IMR-90 (cell line): Measurements from ENCODE around the gene REPIN1. TPM values are rescaled to one million over a fixed set of nuclear protein-coding genes. Genes with fewer than 3 reads are reported as not detected.

Experiments used
- ATAC-seq: fragments of 200-7000 bp; cut with Tn5 transposase; 2 replicates; pipeline ENCODE4 v1.9.1; 2020; ENCODE audit warnings: low read depth, mild to moderate bottlenecking, moderate library complexity
- BruUV-seq: library from RNA; stranded (reverse); fragments of 400-500 nt; replicated peaks from 2 replicates; lab custom pipeline; 2021; lab: Mats Ljungman, UMichigan
- CTCF ChIA-PET: fragments of 300-600 bp; formaldehyde crosslinking; extraction: SDS; loops from one replicate; lab custom pipeline; 2021; ENCODE audit warnings: antibody characterized with exemption; lab: Yijun Ruan, JAX
- POLR2A ChIA-PET: fragments of 300-600 bp; sonication (Branson Sonifier 250); formaldehyde crosslinking; loops from one replicate; lab custom pipeline; 2022; ENCODE audit warnings: antibody characterized with exemption; ENCODE audit not compliant: unreplicated experiment; lab: Charles Lee
- DNase-seq: peaks from one replicate; pipeline ENCODE4 v3.0.0; 2013
- H2AFZ ChIP-seq: replicated peaks from 2 replicates; pipeline ENCODE3; 2013; ENCODE audit warnings: low read length, mild to moderate bottlenecking; ENCODE audit not compliant: poor library complexity
- H2AK5ac ChIP-seq: 2 replicates; pipeline ENCODE4 v1.6.1; 2013; ENCODE audit warnings: low read depth, low read length, inconsistent platforms
- H2AK9ac ChIP-seq: replicated peaks from 2 replicates; pipeline ENCODE3; 2013; ENCODE audit warnings: mild to moderate bottlenecking, low read depth, low read length, moderate library complexity; ENCODE audit not compliant: poor library complexity
- H2BK120ac ChIP-seq: 2 replicates; pipeline ENCODE4 v1.6.1; 2013; ENCODE audit warnings: low read depth, low read length, inconsistent platforms
- H2BK15ac ChIP-seq: 3 replicates; pipeline ENCODE4 v1.6.1; 2013; ENCODE audit warnings: low read depth, low read length, inconsistent platforms
- H2BK20ac ChIP-seq: 2 replicates; pipeline ENCODE4 v1.6.1; 2013; ENCODE audit warnings: low read depth, mild to moderate bottlenecking, inconsistent platforms, low read length, moderate library complexity
- H2BK5ac ChIP-seq: 2 replicates; pipeline ENCODE4 v1.6.1; 2013; ENCODE audit warnings: mild to moderate bottlenecking, low read depth, low read length, inconsistent platforms; ENCODE audit not compliant: poor library complexity, severe bottlenecking
- H3K14ac ChIP-seq: replicated peaks from 2 replicates; pipeline ENCODE4 v1.6.1; 2013; ENCODE audit warnings: low read depth, low read length, inconsistent platforms
- H3K18ac ChIP-seq: 2 replicates; pipeline ENCODE4 v1.6.1; 2013; ENCODE audit warnings: low read depth, low read length, control low read depth
- H3K23ac ChIP-seq: 2 replicates; pipeline ENCODE4 v1.6.1; 2013; ENCODE audit warnings: low read depth, low read length, inconsistent platforms
- H3K27ac ChIP-seq: 2 replicates; pipeline ENCODE4 v1.5.1; 2013; ENCODE audit warnings: mild to moderate bottlenecking, control low read depth, low read length; ENCODE audit not compliant: insufficient read depth
- H3K27me3 ChIP-seq: 2 replicates; pipeline ENCODE4 v1.6.1; 2013; ENCODE audit warnings: low read length; ENCODE audit not compliant: control insufficient read depth, insufficient read depth
- H3K36me3 ChIP-seq: 2 replicates; pipeline ENCODE4 v1.6.1; 2013; ENCODE audit warnings: low read length, mixed read lengths; ENCODE audit not compliant: control insufficient read depth, insufficient read depth
- H3K4ac ChIP-seq: 2 replicates; pipeline ENCODE4 v1.6.1; 2013; ENCODE audit warnings: low read depth, low read length, inconsistent platforms
- H3K4me1 ChIP-seq: 2 replicates; pipeline ENCODE4 v1.6.1; 2013; ENCODE audit warnings: low read length, mixed read lengths; ENCODE audit not compliant: control insufficient read depth, insufficient read depth
- H3K4me2 ChIP-seq: 2 replicates; pipeline ENCODE4 v1.6.1; 2013; ENCODE audit warnings: low read depth, mild to moderate bottlenecking, control low read depth, low read length, moderate library complexity
- H3K4me3 ChIP-seq: 2 replicates; pipeline ENCODE4 v1.5.1; 2013; ENCODE audit warnings: low read depth, mild to moderate bottlenecking, control low read depth, low read length, moderate library complexity; ENCODE audit not compliant: insufficient read depth
- H3K56ac ChIP-seq: 2 replicates; pipeline ENCODE4 v1.6.1; 2013; ENCODE audit warnings: low read length, inconsistent platforms; ENCODE audit not compliant: insufficient read depth; ENCODE audit errors: extremely low read depth
- H3K79me1 ChIP-seq, 2 experiments: 2 replicates each; pipeline ENCODE4 v1.6.1; 2013; ENCODE audit warnings: low read length in 2 of 2, inconsistent platforms in 1 of 2, low read depth in 1 of 2
- H3K9ac ChIP-seq: 2 replicates; pipeline ENCODE4 v1.6.1; 2013; ENCODE audit warnings: low read depth, low read length, control low read depth
- H3K9me1 ChIP-seq: 2 replicates; pipeline ENCODE4 v1.6.1; 2013; ENCODE audit warnings: low read length, inconsistent platforms; ENCODE audit not compliant: insufficient read depth
- H3K9me3 ChIP-seq: 2 replicates; pipeline ENCODE4 v1.6.1; 2013; ENCODE audit warnings: low read length; ENCODE audit not compliant: control insufficient read depth, insufficient read depth
- H4K20me1 ChIP-seq: 2 replicates; pipeline ENCODE4 v1.6.1; 2013; ENCODE audit warnings: low read length, inconsistent platforms; ENCODE audit not compliant: insufficient read depth
- H4K5ac ChIP-seq: 2 replicates; pipeline ENCODE4 v1.6.1; 2013; ENCODE audit warnings: mild to moderate bottlenecking, low read depth, low read length, control low read depth
- H4K8ac ChIP-seq, 2 experiments: 2 replicates each; pipeline ENCODE4 v1.6.1; 2013; ENCODE audit warnings: low read depth in 2 of 2, low read length in 2 of 2, control low read depth in 1 of 2, inconsistent platforms in 1 of 2
- H4K91ac ChIP-seq: 2 replicates; pipeline ENCODE4 v1.6.1; 2013; ENCODE audit warnings: low read depth, low read length, inconsistent platforms; ENCODE audit not compliant: insufficient read depth
- BHLHE40 ChIP-seq: fragments of 150-350 bp; IDR thresholded peaks from 2 replicates; pipeline ENCODE4 v1.6.1; 2016; ENCODE audit warnings: mild to moderate bottlenecking, low read depth, low read length
- CHD1 ChIP-seq: IDR thresholded peaks from 2 replicates; pipeline ENCODE4 v1.6.1; 2012; ENCODE audit warnings: low read depth, low read length, improper control_type of control experiment
- MXI1 ChIP-seq: IDR thresholded peaks from 2 replicates; pipeline ENCODE4 v1.6.1; 2012; ENCODE audit warnings: low read depth, mild to moderate bottlenecking, low read length, moderate library complexity, borderline replicate concordance
- SMC3 ChIP-seq: fragments of 150-350 bp; IDR thresholded peaks from 2 replicates; pipeline ENCODE4 v1.6.1; 2016; ENCODE audit warnings: low read depth, mild to moderate bottlenecking, antibody characterized with exemption, low read length, moderate library complexity
- USF2 ChIP-seq: fragments of 150-350 bp; IDR thresholded peaks from 2 replicates; pipeline ENCODE4 v1.6.1; 2017; ENCODE audit warnings: mild to moderate bottlenecking, antibody characterized with exemption, low read length, low read depth
- WGBS, 2 experiments: methylation state at CpG; one replicate each; pipeline versions ENCODE4 v1.1.5 to v1.1.7; 2013; ENCODE audit warnings: missing lambda C conversion rate in 2 of 2; ENCODE audit not compliant: insufficient read length in 1 of 2; ENCODE audit errors: extremely low coverage in 2 of 2; 5-methylcytosine and 5-hydroxymethylcytosine counted together
- dilution Hi-C: fragments of 300-500 bp; cut with HindIII; formaldehyde crosslinking; loops from one replicate; pipeline ENCODE4 v1.14.3; 2018; ENCODE audit warnings: low sequenced_read_pairs; ENCODE audit not compliant: unreplicated experiment
- in situ Hi-C: fragments of 300-500 bp; cut with MboI; formaldehyde crosslinking; loops from 3 replicates; pipeline ENCODE4 v1.14.3; 2019; ENCODE audit warnings: low sequenced_read_pairs, inconsistent platforms, mixed read lengths
- intact Hi-C: fragments of 100-400 bp; cut with micrococcal nuclease; formaldehyde crosslinking; loops from 2 replicates; pipeline ENCODE4 v1.10.0; 2022
- polyA plus RNA-seq, 3 experiments: library from polyadenylated mRNA; depleted of rRNA; stranded (reverse); fragments of >200 nt; gene quantifications; 2 replicates each; pipeline ENCODE4 v1.2.3, GENCODE V29; 2012; ENCODE audit warnings: low replicate concordance in 1 of 3
- total RNA-seq: library from RNA; depleted of rRNA; stranded (reverse); fragments of >200 nt; gene quantifications from 2 replicates; pipeline ENCODE4 v1.2.3, GENCODE V29; 2012

The REPIN1 gene
- total and polyA plus RNA-seq, 2 of the 4 experiments (the other 2 are of a cell fraction) = 19.4 to 50.6 TPM

GRCh38 chr7:150381096-150381495 lies 12.5 kb downstream of the REPIN1 start:
- no peaks in the 10 kb centered on the region for H3K9me3 ChIP-seq
- intact Hi-C loops = no loop called here
- dilution Hi-C loops = no loop called here
- H4K5ac ChIP-seq = no peak overlapping the region
- H3K4me1 ChIP-seq = peaks cover 10% of the 10 kb centered on the region
- in situ Hi-C loops = no loop called here
- H3K9ac ChIP-seq = no peak overlapping the region
- H2BK120ac ChIP-seq = no peak overlapping the region
- H3K18ac ChIP-seq = no peak overlapping the region
- DNase-seq (no peak), ATAC-seq (no peak)
- H4K8ac ChIP-seq = peak overlapping the region in 1 of 2 experiments; percentile 5; a peak in 1 of 4 replicates
- no peak overlapping the region for H3K4ac ChIP-seq
- TF ChIP-seq SMC3 (no peak), BHLHE40 (no peak), MXI1 (no peak), USF2 (no peak), CHD1 (no peak)
- no peak overlapping the region for H3K56ac ChIP-seq
- POLR2A ChIA-PET = no interaction called here
- no TSS peak for BruUV-seq
- H3K14ac ChIP-seq = no peak overlapping the region
- no peak overlapping the region for H3K4me3 ChIP-seq
- WGBS, 2 experiments = 89% methylated on average over 2 of the region's 9 CpGs; no CpG with 5 or more reads in 1 of the 2 experiments
- no peak overlapping the region for H3K4me2 ChIP-seq
- H2AK9ac ChIP-seq = no peak overlapping the region
- H2BK5ac ChIP-seq = no peak overlapping the region
- no peak overlapping the region for H3K23ac ChIP-seq
- no peak overlapping the region for H2BK15ac ChIP-seq
- H2BK20ac ChIP-seq = no peak overlapping the region
- peaks cover 2% of the 10 kb centered on the region; the same call in 1 of the 2 replicates for H3K36me3 ChIP-seq
- peaks cover 21 to 50% of the 10 kb centered on the region in 2 experiments for H3K79me1 ChIP-seq
- peaks cover 7% of the 10 kb centered on the region; the same call in 1 of the 2 replicates for H4K20me1 ChIP-seq
- no peak overlapping the region for H2AFZ ChIP-seq
- H3K27me3 ChIP-seq = no peaks in the 10 kb centered on the region
- H3K27ac ChIP-seq = no peak overlapping the region
- no peak overlapping the region for H2AK5ac ChIP-seq
- CTCF ChIA-PET = no interaction called here
- peaks cover 16% of the 10 kb centered on the region; the same call in 1 of the 2 replicates for H3K9me1 ChIP-seq
- no peak overlapping the region for H4K91ac ChIP-seq
